ENCODE measurements around the gene VEZF1.

The VEZF1 gene, protein sequence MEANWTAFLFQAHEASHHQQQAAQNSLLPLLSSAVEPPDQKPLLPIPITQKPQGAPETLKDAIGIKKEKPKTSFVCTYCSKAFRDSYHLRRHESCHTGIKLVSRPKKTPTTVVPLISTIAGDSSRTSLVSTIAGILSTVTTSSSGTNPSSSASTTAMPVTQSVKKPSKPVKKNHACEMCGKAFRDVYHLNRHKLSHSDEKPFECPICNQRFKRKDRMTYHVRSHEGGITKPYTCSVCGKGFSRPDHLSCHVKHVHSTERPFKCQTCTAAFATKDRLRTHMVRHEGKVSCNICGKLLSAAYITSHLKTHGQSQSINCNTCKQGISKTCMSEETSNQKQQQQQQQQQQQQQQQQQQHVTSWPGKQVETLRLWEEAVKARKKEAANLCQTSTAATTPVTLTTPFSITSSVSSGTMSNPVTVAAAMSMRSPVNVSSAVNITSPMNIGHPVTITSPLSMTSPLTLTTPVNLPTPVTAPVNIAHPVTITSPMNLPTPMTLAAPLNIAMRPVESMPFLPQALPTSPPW

DNA sequence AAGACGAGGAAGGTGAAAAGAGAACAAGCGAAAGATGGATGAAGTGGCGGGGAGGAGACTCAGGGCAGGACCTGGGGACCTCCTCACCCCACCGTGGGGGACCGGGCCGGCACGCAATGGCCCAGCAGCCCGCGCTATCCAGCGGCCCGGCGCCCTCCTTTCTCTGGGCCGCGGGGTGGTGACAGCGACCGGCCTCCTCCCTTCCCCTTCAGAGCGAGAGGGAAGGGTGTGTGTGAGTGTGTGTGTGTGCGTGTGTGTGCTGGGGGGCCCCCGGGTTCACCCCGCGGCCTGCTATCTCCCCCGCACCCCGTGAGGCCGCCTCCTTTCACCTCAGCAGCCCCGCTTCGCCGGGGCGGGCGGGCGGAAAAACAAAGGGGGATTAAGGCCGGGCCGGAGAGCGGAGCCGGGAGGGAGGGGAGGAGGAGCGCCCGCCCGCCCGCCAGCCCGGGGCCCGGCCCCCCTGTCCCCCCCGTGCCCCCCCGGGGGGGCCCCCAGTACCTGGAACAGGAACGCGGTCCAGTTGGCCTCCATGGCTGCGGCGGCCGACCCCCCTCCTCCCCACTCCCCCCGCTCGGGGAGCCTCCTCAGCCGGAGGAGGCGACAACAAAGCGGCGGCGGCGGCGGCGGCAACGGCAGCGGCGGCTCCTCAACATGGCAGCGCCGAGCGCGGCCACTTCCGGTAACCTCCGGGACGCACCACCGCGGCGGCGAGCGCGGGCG is at the start of gene VEZF1:
Gene VEZF1 (minus strand): TSS at position 674 of the 720 bp plus-strand sequence. CDS start 143 bp downstream, at position 531.
- DNase-seq, result peak; percentile 87

DNA sequence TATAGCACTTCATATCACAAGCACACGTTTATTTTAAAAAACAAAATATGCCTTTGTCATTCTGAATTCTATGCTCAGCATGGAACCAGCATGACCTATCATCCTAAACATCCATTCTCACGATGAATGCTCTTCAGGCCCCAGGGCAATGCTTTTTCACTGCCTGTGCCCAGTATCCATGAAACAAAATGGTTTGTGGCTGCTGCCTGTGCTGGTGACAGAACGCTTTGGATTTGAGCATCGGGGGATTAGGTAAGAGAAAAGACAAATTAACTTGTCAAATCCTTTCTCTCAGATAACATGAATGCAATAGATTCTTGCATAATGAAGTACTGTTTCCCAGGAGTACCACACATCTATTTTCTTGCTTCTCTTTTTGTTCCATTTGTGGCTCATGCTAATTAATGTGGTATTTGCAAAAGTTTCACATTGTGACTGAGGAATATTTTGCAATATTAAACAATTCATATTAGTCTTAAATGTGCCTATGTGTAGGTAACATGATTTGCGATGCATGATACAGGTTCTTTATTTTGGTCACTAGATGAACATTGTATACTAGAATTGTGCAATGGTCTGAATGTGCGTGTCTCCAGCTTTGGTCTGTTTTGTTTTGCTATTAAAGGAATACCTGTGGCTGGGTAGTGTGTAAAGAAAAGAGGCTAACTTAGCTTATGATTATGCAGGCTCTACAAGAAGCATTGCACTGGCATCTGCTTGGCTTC is 44.8 kb upstream of the VEZF1 start:
- DNase-seq, result no peak

DNA sequence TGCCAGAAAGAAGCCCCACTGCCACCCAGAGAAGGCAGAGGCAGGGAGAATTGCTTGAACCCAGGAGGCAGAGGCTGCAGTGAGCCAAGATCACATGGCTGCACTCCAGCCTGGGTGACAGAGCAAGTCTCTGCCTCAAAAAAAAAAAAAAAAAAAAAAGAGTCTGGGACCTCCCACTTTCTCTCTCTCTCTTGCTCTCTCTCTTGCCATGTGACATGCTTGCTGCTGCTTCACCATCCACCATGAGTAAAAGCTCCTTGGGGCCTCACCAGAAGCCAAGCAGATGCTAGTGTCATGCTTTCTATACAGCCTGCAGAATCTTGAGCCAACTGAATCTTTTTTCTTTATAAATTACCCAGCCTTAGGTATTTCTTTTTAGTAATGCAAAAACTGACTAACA is 40.5 kb upstream of the VEZF1 start:
- no peak for DNase-seq

DNA sequence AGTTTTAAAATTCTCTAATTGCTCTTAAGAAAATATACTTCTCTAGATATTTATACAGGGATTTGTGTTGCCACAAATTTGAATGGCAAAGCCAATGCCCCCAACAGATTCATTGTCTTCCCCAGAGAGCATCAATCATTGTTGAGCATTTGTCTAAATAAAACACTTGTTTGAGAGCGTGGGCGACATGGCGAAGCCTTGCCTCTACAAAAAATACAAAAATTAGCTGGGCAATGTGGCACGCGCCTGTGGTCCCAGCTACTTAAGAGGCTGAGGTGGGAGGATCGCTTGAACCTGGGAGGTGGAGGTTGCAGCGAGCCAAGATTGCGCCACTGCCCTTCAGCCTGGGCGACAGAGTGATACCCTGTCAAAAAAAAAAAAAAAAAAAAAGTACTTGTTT is 32.3 kb upstream of the VEZF1 start:
- no peak for DNase-seq

DNA sequence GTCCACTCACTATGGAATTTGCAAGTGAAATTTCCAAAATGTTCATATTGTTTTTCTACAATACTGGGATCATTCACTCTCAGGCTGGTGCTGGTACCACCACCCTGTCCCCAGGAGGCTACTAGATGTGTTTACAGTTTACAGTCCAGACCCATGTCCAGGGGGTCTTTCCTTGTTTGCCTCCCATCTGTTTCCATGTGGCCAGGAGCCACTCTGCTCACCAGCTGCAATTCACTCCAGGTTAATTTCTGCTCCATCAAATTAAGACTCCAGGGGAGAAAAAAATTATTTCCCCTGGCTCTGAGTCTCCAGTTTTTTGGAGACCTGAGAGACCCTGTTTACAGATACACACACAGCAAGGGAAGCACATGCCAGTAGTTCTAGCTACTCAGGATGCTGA is 31.5 kb upstream of the VEZF1 start:
- no peak for DNase-seq

DNA sequence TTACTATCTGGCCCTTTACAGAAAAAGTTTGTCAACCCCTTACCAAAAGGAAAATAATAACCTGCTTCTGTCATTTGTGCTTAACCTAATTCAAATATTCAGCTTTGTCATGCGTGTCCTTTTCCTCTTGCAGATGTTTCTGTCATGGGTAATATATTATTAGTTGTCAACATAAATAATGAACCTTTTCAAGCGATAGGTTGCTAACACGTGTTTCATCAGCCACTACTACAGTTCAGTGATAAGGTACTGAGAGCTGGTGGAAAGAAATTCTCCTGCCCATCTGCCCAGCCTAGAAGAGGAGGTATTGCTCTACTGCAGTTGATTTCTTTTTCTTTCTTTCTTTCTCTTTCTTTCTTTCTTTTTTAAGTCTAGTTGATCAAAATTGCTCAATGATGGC is 31.0 kb upstream of the VEZF1 start:
- DNase-seq, result no peak

DNA sequence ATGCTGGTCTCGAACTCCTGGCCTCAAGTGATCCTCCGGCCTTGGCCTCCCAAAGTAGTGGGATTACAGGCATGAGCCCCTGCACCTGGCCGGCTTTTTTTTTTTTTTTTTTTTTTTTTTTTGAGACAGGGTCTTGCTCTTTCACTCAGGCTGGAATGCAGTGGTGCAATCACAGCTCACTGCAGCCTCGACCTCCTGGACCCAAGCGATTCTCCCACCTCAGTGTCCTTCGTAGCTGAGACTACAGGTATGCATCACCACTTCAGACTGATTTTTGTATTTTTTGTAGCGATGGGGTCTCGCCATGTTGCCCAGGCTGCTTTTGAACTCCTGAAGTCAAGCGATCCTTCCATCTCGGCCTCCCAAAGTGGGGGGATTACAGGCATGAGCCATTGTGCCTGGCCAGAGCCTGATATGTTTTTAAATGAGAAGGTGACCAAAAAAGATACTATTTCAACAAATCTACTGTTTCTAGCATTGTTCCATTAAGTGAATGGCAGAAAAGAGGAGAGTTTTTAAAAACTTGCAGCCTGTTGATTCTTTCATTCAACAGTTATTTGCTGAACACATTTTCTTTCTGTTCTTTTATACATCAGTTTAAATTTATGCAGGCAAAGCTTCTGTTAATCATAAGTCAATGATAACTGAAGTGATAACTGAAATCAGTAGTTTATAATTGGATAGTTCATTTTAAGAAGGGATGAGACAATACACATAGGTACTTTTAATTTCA is 22.2 kb upstream of the VEZF1 start:
- DNase-seq, result no peak

DNA sequence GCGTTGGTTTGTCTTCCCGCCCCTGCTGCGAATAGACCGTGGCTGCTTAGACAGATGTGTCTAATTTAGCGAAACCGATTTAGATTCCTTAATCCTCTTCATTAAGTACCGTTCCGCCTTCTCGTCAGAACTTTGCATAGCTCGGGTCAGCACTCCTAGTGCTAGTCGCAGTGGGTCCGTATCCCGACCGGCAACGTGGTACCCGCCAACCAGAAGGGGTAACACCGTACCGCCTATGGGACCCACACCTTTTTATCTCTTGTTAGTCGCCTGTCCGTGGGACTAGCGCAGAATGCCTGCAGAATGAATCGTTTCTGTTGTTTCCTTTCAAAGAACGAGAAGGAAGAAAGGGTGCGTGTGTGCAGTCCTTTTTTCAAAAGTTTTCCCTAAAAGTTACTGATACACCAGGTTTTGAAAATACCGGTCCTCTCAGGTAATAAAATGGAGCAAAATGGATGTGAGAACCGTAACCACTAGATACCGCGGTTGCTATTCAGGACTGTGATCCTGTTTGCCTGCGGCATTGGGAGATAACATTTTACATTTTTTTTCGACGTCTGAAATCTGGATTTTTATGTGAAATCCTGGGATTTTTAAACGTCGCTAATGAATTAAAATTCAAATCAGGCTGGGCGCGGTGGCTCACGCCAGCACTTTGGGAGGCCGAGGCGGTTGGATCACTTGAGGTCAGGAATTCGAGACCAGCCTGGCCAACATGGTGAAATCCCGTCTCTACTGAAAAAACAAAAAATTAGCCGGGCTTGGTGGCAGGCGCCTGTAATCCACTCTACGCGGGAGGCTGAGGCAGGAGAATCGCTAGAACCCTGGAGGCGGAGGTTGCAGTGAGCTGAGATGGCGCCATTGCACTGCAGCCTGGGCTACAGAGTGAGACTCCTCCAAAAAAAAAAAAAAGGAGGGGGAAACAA is 20.0 kb upstream of the VEZF1 start:
- no peak for DNase-seq

DNA sequence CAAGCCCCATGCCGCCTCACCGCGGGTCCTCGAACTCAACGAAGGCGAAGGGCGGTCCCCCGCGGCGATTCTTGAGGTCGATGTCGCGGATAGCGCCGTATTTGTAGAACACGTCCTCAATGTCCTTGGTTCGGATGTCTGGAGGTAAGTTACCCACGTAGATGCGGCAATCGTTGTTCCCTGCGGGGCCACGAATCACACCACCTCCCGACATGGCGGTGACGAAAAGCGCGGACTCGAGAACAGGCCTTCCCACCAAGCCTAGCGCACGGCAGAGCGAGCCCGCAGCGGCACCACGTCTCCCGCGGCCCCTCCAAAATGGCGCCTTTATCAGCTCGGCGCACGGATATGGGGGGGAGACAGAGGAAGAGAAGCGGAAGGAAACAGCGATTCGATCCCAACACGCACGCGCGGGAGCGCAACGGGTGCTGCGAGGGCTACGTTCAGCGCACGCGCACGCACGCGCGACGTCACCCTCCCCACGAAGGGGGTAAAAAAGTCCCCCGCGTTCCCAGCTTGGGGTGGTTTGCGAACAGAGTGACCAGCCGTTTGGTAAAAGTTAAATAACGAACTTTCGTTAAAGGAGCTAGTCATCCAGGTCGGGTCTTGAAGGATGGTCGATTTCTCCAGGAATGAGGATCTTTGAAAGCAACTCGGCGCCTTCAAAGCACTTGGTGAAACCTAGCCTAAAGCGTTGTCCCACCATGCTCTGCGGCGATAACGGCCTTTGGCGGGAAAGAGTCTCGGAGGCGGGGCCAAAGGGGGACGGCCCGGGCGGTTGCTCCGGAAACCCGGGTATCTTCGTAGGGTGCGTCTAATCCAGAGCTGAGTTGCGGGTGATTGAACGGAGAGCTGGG is 19.1 kb upstream of the VEZF1 start, which contains the start of gene SRSF1:
Gene SRSF1 (minus strand): TSS at position 323 of the 857 bp plus-strand sequence. CDS start 109 bp downstream, at position 214.
- peak; percentile 100 for DNase-seq

DNA sequence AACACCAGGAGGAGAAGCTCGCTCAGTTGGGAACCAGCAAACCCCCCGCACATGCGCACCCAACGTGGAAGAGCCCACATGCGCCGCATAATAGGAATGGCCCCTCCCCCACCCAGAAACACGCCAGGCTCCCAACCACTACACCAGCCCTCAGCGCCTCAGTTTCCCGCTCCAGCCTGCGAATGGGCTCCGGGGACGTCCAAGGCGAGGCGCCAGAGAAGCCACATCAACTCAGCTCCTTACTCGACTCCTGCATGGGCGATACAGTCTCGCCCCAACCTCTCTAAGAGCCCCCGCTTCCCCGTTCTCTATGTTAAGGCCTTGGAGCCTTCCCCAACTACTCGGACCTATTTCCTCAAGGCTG is 18.5 kb upstream of the VEZF1 start:
- peak; percentile 93 for DNase-seq

DNA sequence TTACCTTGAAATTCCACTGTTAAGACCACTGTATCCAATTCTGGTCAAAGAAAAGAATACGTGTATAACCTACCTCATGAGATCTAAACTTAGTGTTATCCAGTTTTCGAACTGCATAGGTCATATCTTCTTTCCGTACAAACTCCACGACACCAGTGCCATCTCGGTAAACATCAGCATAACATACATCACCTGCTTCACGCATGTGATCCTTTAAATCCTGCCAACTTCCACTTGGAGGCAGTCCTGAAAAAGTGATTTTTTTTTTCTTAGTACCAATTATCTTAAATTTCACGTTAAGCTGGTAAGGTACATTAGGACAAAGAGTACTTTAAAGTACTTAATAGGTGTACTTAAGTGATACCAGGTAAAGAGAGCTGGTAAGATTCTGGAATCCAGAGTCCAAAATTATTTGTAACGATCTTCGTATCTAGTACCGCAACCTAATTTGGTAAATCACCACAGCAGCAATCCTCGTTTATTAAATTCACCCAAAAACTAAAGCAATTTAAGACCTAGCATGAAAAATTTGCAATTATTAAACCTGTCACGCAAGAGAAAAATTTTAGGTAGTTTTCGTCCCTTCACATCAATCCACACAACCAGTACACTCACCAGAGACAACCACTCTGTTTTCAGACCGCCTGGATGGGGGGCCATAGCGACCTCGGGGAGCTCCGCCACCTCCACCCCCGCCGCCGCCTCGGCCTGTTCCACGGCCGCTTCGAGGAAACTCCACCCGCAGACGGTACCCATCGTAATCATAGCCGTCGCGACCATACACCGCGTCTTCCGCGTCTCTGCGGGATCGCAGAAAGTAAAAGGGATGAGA is 17.9 kb upstream of the VEZF1 start:
- no peak for DNase-seq

DNA sequence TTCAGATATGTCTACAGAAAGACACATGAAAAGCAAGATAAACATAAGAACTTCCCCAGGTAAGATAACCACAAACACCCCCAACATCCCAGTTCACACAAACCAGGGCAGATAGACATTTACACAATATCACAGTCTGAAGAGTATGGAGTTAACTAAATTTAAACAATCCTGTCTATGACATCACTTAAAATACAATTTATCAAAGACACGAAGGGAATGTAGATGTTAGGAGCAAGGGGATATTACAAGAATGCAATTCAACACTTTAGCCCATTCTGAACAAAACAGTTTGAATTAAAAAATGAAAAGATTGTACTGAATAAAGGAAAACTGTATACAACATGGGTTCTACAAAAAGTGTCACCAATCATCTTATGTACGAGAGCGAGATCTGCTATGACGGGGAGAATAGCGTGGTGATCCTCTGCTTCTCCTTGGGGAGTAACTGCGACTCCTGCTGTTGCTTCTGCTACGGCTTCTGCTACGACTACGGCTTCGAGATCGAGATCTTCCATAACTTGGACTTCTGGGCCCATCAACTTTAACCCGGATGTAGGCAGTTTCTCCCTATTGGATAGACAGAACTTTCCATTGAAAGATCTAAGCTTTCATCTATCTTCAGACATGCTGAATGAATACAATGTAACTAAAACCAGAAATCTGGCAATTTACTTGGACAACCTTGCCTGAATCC is 17.1 kb upstream of the VEZF1 start:
- DNase-seq, result no peak

DNA sequence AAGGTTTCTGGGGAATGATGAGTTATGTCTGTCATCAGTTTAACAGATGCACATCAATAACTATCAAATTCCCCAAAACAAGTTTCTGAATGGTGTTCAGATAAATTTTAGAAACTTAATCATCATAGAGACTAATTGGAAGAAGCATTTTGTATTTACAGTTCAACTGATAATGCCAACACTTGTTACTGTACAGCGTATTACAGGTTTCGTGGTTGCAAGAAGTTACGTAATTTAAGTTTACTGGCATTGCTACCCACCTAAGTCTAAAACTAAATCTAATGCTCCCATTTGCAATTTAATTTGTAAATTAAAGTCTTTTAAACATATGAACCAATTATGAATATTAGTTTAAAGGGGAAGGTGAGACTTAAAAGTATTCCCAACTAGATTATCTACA is 16.0 kb upstream of the VEZF1 start:
- DNase-seq, result no peak

DNA sequence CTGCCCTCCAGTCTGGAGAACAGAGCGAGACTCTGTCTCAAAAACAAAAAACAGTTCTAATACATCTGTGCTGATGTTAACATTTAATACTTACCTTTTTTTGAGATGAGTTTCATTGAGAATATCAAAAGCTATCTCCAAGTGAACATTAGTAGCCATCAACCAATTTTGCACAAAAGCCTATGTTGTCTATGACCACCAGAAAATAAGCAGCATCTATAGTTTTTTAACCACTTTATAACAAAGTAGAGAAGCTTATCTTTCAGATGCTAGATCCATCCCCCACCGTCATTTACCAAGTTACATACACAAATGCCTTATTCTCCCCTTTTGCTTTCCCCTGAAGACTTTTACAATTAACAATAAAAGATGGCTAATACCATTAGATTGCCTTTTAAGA is 14.9 kb upstream of the VEZF1 start:
- DNase-seq, result no peak

DNA sequence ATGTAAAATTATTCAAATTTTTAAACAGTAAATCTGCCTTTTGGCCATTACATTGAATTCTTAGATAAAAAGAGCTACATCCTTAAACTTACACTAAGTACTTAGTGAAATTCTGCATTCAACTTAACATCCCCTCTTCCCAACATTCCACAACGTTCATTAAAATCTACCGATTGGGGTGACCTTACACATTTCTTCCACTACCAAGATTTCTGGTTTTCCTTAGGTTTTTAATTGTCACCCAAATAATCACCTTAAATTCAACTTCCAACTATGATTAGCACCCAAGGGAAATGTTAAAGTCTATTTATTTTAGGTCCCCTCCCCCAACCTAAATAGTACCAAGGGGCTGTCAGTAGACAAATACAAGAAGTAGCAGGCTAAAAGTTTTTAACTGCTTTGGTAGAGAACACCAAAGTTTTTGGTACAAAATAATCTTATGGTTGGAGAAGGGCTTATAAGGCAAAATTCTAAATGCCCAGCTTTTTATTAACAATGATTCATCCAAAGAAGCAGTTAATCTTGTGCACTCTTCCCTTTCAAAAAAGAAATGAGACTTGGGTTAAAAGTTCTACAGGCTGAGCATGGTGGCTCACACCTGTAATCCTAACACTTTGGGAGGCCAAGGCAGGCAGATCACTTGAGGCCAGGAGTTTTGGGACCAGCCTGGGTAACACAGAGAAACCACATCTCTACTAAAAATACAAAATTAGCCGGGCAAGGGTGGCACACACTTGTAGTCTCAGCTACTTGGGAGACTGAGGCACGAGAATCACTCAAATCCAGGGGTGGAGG is 14.3 kb upstream of the VEZF1 start:
- DNase-seq, result no peak

DNA sequence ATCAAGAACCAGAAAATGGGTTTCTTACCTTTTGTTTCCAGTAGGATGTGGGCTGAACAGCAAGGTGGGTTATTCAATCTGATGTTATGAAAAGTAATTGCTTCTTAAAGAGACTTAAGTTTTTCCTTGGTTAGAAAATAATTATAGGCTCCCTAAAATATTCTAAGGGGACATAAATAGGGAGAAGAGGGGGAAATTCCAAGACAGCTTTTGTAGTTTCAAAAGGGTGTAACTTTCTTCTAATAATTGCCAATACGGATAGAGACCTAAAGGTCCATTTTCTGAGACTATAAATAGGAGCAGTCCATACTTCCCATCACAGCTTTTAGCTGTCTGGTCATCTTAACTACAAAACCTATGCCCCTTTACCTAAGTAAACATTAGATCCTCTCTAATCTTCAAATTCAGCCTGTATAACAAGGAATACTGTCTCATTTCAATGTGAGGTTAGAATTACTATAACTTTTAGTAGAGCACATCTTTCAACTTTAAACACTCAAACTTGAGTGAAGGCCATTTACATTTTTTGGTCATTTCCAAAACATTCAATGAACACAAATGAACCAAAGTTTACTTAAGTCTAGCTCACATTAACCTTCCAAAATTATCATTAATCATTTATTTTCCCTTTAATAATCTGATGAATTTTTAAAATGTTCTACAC is 13.5 kb upstream of the VEZF1 start:
- DNase-seq, result no peak

DNA sequence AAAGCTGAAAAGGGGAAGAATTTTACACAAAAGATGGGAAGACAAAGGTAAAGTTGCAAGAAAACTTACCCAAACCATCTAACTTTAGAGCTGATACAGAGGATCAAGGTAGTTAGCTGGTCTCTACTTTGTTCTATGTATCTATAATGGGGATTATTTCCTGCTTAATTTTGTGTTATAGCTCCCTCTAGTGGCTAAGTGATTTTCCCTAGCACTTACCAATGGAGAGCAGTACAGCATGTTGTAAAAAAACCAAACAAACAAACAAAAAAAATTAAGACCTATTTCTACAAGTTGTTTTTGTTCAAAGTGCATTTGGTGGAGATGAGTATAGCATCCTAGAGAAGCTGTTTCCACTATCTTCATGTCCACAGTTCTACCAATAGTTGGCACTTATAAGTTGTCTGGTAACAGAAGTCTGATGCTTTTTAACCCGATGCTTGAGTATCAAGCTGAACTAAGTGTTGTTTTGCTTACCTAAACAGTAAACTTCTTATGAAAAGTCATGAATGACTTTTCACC is 11.5 kb upstream of the VEZF1 start:
- DNase-seq, result peak; percentile 60

Measured in NCI-H2171 (cell line).